Pons (tissue), 1 donor: ENCODE results near the gene CARD19.
"Not testable (repeated sequence)": the region's sequence is repeated elsewhere in the genome, so short reads cannot be mapped to it uniquely, and the experiment has no call there.

Source experiments
- DNase-seq: peaks from one replicate; pipeline ENCODE4 v3.0.0-alpha.2; 2016; ENCODE audit warnings: low spot score

Gene CARD19

GRCh38 chr9:93107151-93107824 lies 11.3 kb downstream of the CARD19 start:
- DNase-seq = no peak

DNA sequence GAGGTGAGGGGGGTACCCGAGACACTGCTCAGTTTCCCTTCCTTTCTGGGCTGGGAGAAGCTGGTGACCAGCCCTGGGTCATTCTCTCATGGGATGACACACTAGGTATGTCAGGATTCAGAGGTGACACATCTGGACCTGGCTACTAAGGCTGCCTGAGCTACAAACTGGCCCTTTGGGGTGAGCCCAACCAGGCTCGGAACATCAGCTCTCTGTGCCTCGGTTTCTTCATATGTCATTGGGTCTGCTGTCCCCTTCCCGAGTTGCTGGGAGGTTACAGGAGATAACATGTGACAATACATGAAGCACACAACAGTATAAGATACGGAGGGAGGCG lies 11.8 kb downstream of the CARD19 start:
- DNase-seq = no peak

- no peak for DNase-seq
Observed at GRCh38 chr9:93108291-93109041, 12.4 kb downstream of the CARD19 start.

DNA sequence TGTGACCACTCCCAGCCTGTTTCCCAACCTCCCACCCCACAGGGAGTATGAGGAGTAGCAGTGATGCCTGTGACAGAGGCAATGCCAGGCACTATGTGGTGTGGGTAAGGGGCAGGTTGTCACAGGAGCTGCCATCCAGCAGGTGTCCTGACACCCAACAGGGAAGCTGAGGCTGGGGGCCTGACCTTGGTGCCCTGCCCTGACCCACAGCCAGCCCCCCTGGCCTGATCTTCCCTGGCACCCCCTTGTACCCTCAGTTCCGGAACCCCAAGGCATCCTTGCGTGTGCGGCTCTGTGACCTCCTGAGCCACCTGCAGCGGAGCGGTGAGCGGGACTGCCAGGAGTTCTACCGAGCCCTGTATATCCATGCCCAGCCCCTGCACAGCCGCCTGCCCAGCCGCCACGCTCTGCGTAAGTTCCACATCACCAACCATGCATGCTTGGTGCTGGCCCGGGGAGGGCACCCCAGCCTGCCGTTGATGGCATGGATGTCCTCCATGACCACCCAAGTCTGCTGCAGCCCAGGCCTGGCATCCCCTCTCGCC lies 14.4 kb downstream of the CARD19 start:
- DNase-seq = no peak

- no peak for DNase-seq
Observed at GRCh38 chr9:93111001-93111370, 15.0 kb downstream of the CARD19 start.

- no peak for DNase-seq
Observed at GRCh38 chr9:93111371-93112115, 15.5 kb downstream of the CARD19 start.

DNA sequence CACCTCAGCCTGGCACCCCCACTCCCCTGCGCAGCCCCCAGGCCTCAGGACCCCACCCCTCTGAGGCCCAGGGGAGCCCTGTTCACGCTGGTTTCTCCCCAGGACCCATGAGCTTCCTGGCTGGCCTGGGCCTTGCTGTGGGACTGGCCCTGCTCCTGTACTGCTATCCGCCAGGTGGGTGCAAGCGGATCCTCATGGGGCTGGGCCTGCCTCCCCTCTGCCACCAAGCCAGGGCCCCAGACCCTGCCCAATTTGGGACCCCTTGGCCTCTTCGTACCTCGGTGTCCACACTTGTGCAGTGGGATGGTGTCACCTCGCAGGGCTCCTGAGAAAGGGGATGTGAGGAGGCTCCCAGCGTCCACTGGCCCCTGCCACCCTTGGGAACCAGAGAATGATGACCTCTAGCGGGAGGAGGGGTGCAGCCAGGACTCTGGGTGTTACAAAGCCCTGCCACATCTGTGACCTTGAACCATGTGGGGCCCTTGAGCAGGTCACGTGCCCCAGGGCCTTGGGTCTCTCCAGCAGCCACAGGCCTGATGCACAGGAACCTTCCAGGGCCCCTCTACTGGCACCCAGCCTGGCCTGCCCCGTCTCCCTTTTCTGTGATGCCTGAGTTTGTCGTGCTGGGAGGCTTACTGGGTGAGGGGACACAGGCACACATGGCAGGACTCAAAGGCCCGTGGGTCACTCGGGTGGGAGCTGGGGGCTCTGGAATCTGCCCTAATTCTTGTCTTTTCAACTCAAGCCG lies 16.3 kb downstream of the CARD19 start:
- no peak for DNase-seq

DNA sequence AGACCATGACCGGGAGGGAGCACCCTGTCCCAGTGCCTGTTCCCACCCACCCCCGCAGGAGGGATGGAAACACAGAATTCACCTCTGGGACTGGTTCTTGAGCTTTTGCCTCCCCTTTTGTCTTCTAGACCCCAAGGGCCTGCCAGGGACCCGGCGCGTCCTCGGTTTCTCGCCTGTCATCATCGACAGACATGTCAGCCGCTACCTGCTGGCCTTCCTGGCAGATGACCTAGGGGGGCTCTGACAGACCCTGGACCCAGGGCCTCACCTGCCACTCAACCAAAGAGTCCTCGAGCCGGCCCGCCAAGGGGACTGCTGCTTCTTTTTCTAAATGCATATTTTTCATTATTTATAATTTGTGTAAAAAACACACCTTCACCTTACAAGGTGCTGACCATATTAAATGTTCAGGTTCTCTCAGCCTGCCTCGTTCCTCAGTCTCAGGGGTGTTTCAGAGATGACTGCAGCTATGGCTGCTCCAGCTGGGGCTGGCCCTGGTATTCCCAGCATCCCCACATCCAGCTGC lies 16.9 kb downstream of the CARD19 start:
- no peak for DNase-seq

GRCh38 chr9:93114169-93114983 lies 18.4 kb downstream of the CARD19 start:
- DNase-seq = no peak

GRCh38 chr9:93114984-93115335 lies 18.9 kb downstream of the CARD19 start:
- no peak for DNase-seq

GRCh38 chr9:93115486-93116071 lies 19.6 kb downstream of the CARD19 start:
- DNase-seq = no peak

DNA sequence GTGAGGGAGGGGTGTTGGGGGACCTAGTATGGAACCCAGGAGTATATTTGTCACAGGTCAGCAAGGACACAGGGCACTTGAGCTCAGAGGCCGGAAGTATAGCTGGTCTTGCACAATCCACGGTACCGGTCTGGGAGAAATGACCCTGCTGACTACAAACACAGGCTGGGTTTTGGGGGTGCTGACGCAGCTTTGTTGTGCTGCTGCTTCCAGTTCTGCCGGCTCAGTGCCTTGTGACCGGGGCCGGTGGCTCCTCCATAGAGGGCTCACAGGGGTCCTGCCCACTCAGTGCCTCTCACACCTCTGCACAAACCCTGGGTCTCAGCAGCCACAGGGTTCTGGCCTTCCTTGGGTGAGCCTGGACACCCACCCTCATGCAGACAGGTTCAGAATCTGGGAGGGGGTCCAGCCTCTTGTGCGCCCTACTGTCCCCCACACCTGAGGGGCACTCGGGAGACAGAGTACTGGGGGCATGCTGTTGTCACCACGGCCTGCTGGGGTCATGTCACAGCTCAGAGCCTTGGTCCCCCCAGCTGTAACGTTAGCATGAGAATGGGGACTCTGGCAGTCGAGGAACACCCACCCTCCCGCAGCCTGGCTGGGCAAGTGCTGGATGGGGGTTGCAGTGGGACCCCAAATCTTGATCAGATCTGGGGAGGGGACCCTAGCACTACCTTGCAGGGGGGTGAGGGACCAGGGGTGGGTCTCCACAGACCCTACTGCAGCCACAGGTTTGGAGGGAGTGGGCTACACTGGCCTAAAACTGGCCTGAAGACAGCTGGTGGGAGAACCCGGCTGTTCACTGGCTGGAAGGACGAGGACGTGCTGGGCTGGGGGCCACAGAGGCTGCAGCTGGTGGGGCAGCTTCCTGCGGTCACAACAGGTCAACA lies 20.3 kb downstream of the CARD19 start:
- DNase-seq = peak; percentile 73

- not testable (repeated sequence) for DNase-seq
Observed at GRCh38 chr9:93117521-93117920, 21.5 kb downstream of the CARD19 start.

- no peak for DNase-seq
Observed at GRCh38 chr9:93117924-93118862, 22.2 kb downstream of the CARD19 start.

DNA sequence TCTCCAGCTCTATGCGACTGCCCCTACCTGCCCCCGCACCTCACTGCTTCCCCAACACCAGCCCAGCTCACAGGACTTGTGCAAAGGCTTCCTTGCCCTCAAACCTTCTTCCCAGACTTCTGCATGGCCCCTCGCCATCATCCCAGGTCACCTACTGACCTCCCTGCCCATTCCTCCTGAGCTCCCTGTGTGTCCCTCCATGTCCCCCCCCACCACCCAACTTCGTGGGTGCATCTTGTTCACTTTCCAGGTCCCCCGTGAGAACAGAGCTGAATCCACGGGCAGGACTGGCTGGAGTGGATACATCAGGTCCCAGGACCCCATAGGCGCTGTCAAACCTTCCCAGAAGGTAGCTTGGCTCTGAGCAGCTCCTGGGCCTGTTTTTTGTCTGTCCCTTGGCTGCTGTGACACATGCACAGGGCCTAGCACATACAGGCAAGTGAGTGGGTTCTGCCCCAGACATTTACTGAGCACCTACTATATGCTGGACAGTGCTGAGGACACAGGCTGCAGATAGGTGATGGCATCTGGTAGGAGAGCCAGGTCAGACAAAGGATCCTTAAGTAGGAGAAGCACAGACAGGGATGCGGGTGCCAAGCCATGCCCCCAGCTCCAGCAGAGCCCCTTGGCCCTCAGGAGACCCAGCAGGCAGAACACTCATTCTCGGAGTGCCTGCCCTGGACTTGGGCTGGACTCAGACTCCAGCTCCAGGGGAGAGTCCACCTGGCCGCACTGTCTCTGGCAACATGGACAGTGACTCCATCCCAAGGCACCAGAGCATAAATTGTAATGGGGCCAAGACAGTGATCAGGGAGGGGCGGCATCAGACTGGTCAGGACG lies 23.1 kb downstream of the CARD19 start:
- DNase-seq = no peak

GRCh38 chr9:93119703-93119952 lies 23.6 kb downstream of the CARD19 start:
- no peak for DNase-seq

GRCh38 chr9:93119953-93120845 lies 24.2 kb downstream of the CARD19 start:
- peak; percentile 88 for DNase-seq
